Hematopoietic multipotent progenitor cell (in vitro differentiated cells): ENCODE data around the gene PCF11. TPM values are rescaled to one million over a fixed set of nuclear protein-coding genes. Genes with fewer than 3 reads are reported as not detected.

ENCODE experiments used
- small RNA-seq: library from RNA; depleted of rRNA; stranded (forward); fragments of <200 nt; gene quantifications from one replicate; pipeline ENCODE3, GENCODE V24; 2012
- total RNA-seq: library from RNA; depleted of rRNA; stranded (reverse); fragments of >200 nt; gene quantifications from one replicate; pipeline ENCODE4 v1.2.3, GENCODE V29; 2012

PCF11 gene
- total RNA-seq, 1 donor: 47.7 TPM

Small RNA genes lying within 50 kb of the gene (small RNA-seq; reads per million reads assigned to genes)
- not detected for gene AP000873.5

Other genes with a start within 250 kb of the PCF11 start
- gene RAB30, start 85.2 kb upstream of the PCF11 start, total RNA-seq: 0.81 TPM
- 5.4 TPM for gene ANKRD42, start 36.6 kb downstream of the PCF11 start, total RNA-seq
- 22.9 TPM for gene CCDC90B, start 129.2 kb downstream of the PCF11 start, total RNA-seq